IMR-90 (cell line): ENCODE data around the gene ROCK1. TPM values are rescaled to one million over a fixed set of nuclear protein-coding genes. Genes with fewer than 3 reads are reported as not detected.

Experiments
- ATAC-seq: fragments of 200-7000 bp; cut with Tn5 transposase; 2 replicates; pipeline ENCODE4 v1.9.1; 2020; ENCODE audit warnings: low read depth, mild to moderate bottlenecking, moderate library complexity
- BruUV-seq: library from RNA; stranded (reverse); fragments of 400-500 nt; replicated peaks from 2 replicates; lab custom pipeline; 2021; lab: Mats Ljungman, UMichigan
- CTCF ChIA-PET: fragments of 300-600 bp; formaldehyde crosslinking; extraction: SDS; loops from one replicate; lab custom pipeline; 2021; ENCODE audit warnings: antibody characterized with exemption; lab: Yijun Ruan, JAX
- POLR2A ChIA-PET: fragments of 300-600 bp; sonication (Branson Sonifier 250); formaldehyde crosslinking; loops from one replicate; lab custom pipeline; 2022; ENCODE audit warnings: antibody characterized with exemption; ENCODE audit not compliant: unreplicated experiment; lab: Charles Lee
- DNase-seq: peaks from one replicate; pipeline ENCODE4 v3.0.0; 2013
- H2AFZ ChIP-seq: replicated peaks from 2 replicates; pipeline ENCODE3; 2013; ENCODE audit warnings: low read length, mild to moderate bottlenecking; ENCODE audit not compliant: poor library complexity
- H2AK5ac ChIP-seq: 2 replicates; pipeline ENCODE4 v1.6.1; 2013; ENCODE audit warnings: low read depth, low read length, inconsistent platforms
- H2AK9ac ChIP-seq: replicated peaks from 2 replicates; pipeline ENCODE3; 2013; ENCODE audit warnings: mild to moderate bottlenecking, low read depth, low read length, moderate library complexity; ENCODE audit not compliant: poor library complexity
- H2BK120ac ChIP-seq: 2 replicates; pipeline ENCODE4 v1.6.1; 2013; ENCODE audit warnings: low read depth, low read length, inconsistent platforms
- H2BK15ac ChIP-seq: 3 replicates; pipeline ENCODE4 v1.6.1; 2013; ENCODE audit warnings: low read depth, low read length, inconsistent platforms
- H2BK20ac ChIP-seq: 2 replicates; pipeline ENCODE4 v1.6.1; 2013; ENCODE audit warnings: low read depth, mild to moderate bottlenecking, inconsistent platforms, low read length, moderate library complexity
- H2BK5ac ChIP-seq: 2 replicates; pipeline ENCODE4 v1.6.1; 2013; ENCODE audit warnings: mild to moderate bottlenecking, low read depth, low read length, inconsistent platforms; ENCODE audit not compliant: poor library complexity, severe bottlenecking
- H3K14ac ChIP-seq: replicated peaks from 2 replicates; pipeline ENCODE4 v1.6.1; 2013; ENCODE audit warnings: low read depth, low read length, inconsistent platforms
- H3K18ac ChIP-seq: 2 replicates; pipeline ENCODE4 v1.6.1; 2013; ENCODE audit warnings: low read depth, low read length, control low read depth
- H3K23ac ChIP-seq: 2 replicates; pipeline ENCODE4 v1.6.1; 2013; ENCODE audit warnings: low read depth, low read length, inconsistent platforms
- H3K27ac ChIP-seq: 2 replicates; pipeline ENCODE4 v1.5.1; 2013; ENCODE audit warnings: mild to moderate bottlenecking, control low read depth, low read length; ENCODE audit not compliant: insufficient read depth
- H3K27me3 ChIP-seq: 2 replicates; pipeline ENCODE4 v1.6.1; 2013; ENCODE audit warnings: low read length; ENCODE audit not compliant: control insufficient read depth, insufficient read depth
- H3K36me3 ChIP-seq: 2 replicates; pipeline ENCODE4 v1.6.1; 2013; ENCODE audit warnings: low read length, mixed read lengths; ENCODE audit not compliant: control insufficient read depth, insufficient read depth
- H3K4ac ChIP-seq: 2 replicates; pipeline ENCODE4 v1.6.1; 2013; ENCODE audit warnings: low read depth, low read length, inconsistent platforms
- H3K4me1 ChIP-seq: 2 replicates; pipeline ENCODE4 v1.6.1; 2013; ENCODE audit warnings: low read length, mixed read lengths; ENCODE audit not compliant: control insufficient read depth, insufficient read depth
- H3K4me2 ChIP-seq: 2 replicates; pipeline ENCODE4 v1.6.1; 2013; ENCODE audit warnings: low read depth, mild to moderate bottlenecking, control low read depth, low read length, moderate library complexity
- H3K4me3 ChIP-seq: 2 replicates; pipeline ENCODE4 v1.5.1; 2013; ENCODE audit warnings: low read depth, mild to moderate bottlenecking, control low read depth, low read length, moderate library complexity; ENCODE audit not compliant: insufficient read depth
- H3K56ac ChIP-seq: 2 replicates; pipeline ENCODE4 v1.6.1; 2013; ENCODE audit warnings: low read length, inconsistent platforms; ENCODE audit not compliant: insufficient read depth; ENCODE audit errors: extremely low read depth
- H3K79me1 ChIP-seq, 2 experiments: 2 replicates each; pipeline ENCODE4 v1.6.1; 2013; ENCODE audit warnings: low read length in 2 of 2, inconsistent platforms in 1 of 2, low read depth in 1 of 2
- H3K9ac ChIP-seq: 2 replicates; pipeline ENCODE4 v1.6.1; 2013; ENCODE audit warnings: low read depth, low read length, control low read depth
- H3K9me1 ChIP-seq: 2 replicates; pipeline ENCODE4 v1.6.1; 2013; ENCODE audit warnings: low read length, inconsistent platforms; ENCODE audit not compliant: insufficient read depth
- H3K9me3 ChIP-seq: 2 replicates; pipeline ENCODE4 v1.6.1; 2013; ENCODE audit warnings: low read length; ENCODE audit not compliant: control insufficient read depth, insufficient read depth
- H4K20me1 ChIP-seq: 2 replicates; pipeline ENCODE4 v1.6.1; 2013; ENCODE audit warnings: low read length, inconsistent platforms; ENCODE audit not compliant: insufficient read depth
- H4K5ac ChIP-seq: 2 replicates; pipeline ENCODE4 v1.6.1; 2013; ENCODE audit warnings: mild to moderate bottlenecking, low read depth, low read length, control low read depth
- H4K8ac ChIP-seq, 2 experiments: 2 replicates each; pipeline ENCODE4 v1.6.1; 2013; ENCODE audit warnings: low read depth in 2 of 2, low read length in 2 of 2, control low read depth in 1 of 2, inconsistent platforms in 1 of 2
- H4K91ac ChIP-seq: 2 replicates; pipeline ENCODE4 v1.6.1; 2013; ENCODE audit warnings: low read depth, low read length, inconsistent platforms; ENCODE audit not compliant: insufficient read depth
- CEBPB ChIP-seq: IDR thresholded peaks from 2 replicates; pipeline ENCODE4 v1.6.1; 2012; ENCODE audit warnings: low read depth, low read length, improper control_type of control experiment
- ELK1 ChIP-seq: fragments of 150-350 bp; IDR thresholded peaks from 2 replicates; pipeline ENCODE4 v1.6.1; 2016; ENCODE audit warnings: low read depth, mild to moderate bottlenecking, low read length, moderate library complexity, borderline replicate concordance
- MAZ ChIP-seq: IDR thresholded peaks from 2 replicates; pipeline ENCODE4 v1.6.1; 2012; ENCODE audit warnings: low read depth, mild to moderate bottlenecking, low read length, improper control_type of control experiment, moderate library complexity, borderline replicate concordance
- RAD21 ChIP-seq: IDR thresholded peaks from 2 replicates; pipeline ENCODE4 v1.6.1; 2012; ENCODE audit warnings: low read length, improper control_type of control experiment
- RCOR1 ChIP-seq: IDR thresholded peaks from 2 replicates; pipeline ENCODE4 v1.6.1; 2012; ENCODE audit warnings: mild to moderate bottlenecking, low read length, improper control_type of control experiment; ENCODE audit not compliant: insufficient replicate concordance
- USF2 ChIP-seq: fragments of 150-350 bp; IDR thresholded peaks from 2 replicates; pipeline ENCODE4 v1.6.1; 2017; ENCODE audit warnings: mild to moderate bottlenecking, antibody characterized with exemption, low read length, low read depth
- WGBS, 2 experiments: methylation state at CpG; one replicate each; pipeline versions ENCODE4 v1.1.5 to v1.1.7; 2013; ENCODE audit warnings: missing lambda C conversion rate in 2 of 2; ENCODE audit not compliant: insufficient read length in 1 of 2; ENCODE audit errors: extremely low coverage in 2 of 2; 5-methylcytosine and 5-hydroxymethylcytosine counted together
- dilution Hi-C: fragments of 300-500 bp; cut with HindIII; formaldehyde crosslinking; loops from one replicate; pipeline ENCODE4 v1.14.3; 2018; ENCODE audit warnings: low sequenced_read_pairs; ENCODE audit not compliant: unreplicated experiment
- in situ Hi-C: fragments of 300-500 bp; cut with MboI; formaldehyde crosslinking; loops from 3 replicates; pipeline ENCODE4 v1.14.3; 2019; ENCODE audit warnings: low sequenced_read_pairs, inconsistent platforms, mixed read lengths
- intact Hi-C: fragments of 100-400 bp; cut with micrococcal nuclease; formaldehyde crosslinking; loops from 2 replicates; pipeline ENCODE4 v1.10.0; 2022
- polyA plus RNA-seq, 3 experiments: library from polyadenylated mRNA; depleted of rRNA; stranded (reverse); fragments of >200 nt; gene quantifications; 2 replicates each; pipeline ENCODE4 v1.2.3, GENCODE V29; 2012; ENCODE audit warnings: low replicate concordance in 1 of 3
- total RNA-seq: library from RNA; depleted of rRNA; stranded (reverse); fragments of >200 nt; gene quantifications from 2 replicates; pipeline ENCODE4 v1.2.3, GENCODE V29; 2012

Gene ROCK1
- total and polyA plus RNA-seq, 2 of the 4 experiments (the other 2 are of a cell fraction): 9.9 to 17.0 TPM

- Histone ChIP-seq H3K9me1 (peaks cover 19% of the 10 kb centered on the region), H3K9me3 (no peaks in the 10 kb centered on the region), H3K27ac (no peak overlapping the region), H2AK5ac (no peak overlapping the region), H2BK120ac (no peak overlapping the region), H3K18ac (no peak overlapping the region), H2BK15ac (no peak overlapping the region), H4K91ac (no peak overlapping the region), H3K23ac (no peak overlapping the region), H2BK5ac (no peak overlapping the region), H3K4me3 (no peak overlapping the region), H3K56ac (no peak overlapping the region), H2AK9ac (no peak overlapping the region), H3K9ac (no peak overlapping the region), H3K4me2 (no peak overlapping the region), H2AFZ (no peak overlapping the region), H3K36me3 (no peaks in the 10 kb centered on the region), H3K27me3 (no peaks in the 10 kb centered on the region), H4K20me1 (peaks cover 83% of the 10 kb centered on the region), H4K5ac (no peak overlapping the region), H3K4me1 (no peaks in the 10 kb centered on the region), H3K4ac (no peak overlapping the region), H2BK20ac (no peak overlapping the region), H3K14ac (no peak overlapping the region), H4K8ac (no peak overlapping the region), H3K79me1 (peaks cover 26 to 75% of the 10 kb centered on the region in 2 experiments)
- DNase-seq (no peak), ATAC-seq (no peak)
- dilution Hi-C loops: no loop called here
- BruUV-seq: no TSS peak
- intact Hi-C loops: loop anchor here (5.0 to 10.0 kb wide), 3 partner anchors 93 to 368 kb away; no protein-coding TSS in a partner anchor
- TF ChIP-seq RAD21 (no peak), CEBPB (no peak), ELK1 (no peak), USF2 (no peak), MAZ (no peak), RCOR1 (no peak)
- WGBS, 2 experiments: 100% methylated on average over 1 of the region's 3 CpGs; no CpG with 5 or more reads in 1 of the 2 experiments
- POLR2A ChIA-PET: no interaction called here
- in situ Hi-C loops: no loop called here
- CTCF ChIA-PET: no interaction called here
Measured at GRCh38 chr18:21074336-21075323, 37.0 kb downstream of the ROCK1 start.
